WTC11 (cell line): ENCODE data around the gene RC3H1.

ENCODE experiments used
- CREM ChIP-seq: sonication (generic); formaldehyde crosslinking; IDR thresholded peaks from 2 replicates; pipeline ENCODE4 v1.8.1; 2022; ENCODE audit warnings: mild to moderate bottlenecking, missing genetic modification reagents, moderate library complexity
- ELF4 ChIP-seq: sonication (generic); formaldehyde crosslinking; IDR thresholded peaks from 2 replicates; pipeline ENCODE4 v1.8.1; 2022; ENCODE audit warnings: low read depth, mild to moderate bottlenecking, moderate library complexity, missing genetic modification reagents
- ETV6 ChIP-seq: sonication (generic); formaldehyde crosslinking; IDR thresholded peaks from 2 replicates; pipeline ENCODE4 v1.8.1; 2022; ENCODE audit warnings: mild to moderate bottlenecking, missing genetic modification reagents
- IRF2 ChIP-seq: sonication (generic); formaldehyde crosslinking; IDR thresholded peaks from 2 replicates; pipeline ENCODE4 v1.8.0; 2022; ENCODE audit warnings: low read depth, missing genetic modification reagents, borderline replicate concordance
- TF ChIP-seq, protein P1 (sequence below): fragments of 200-600 bp; IDR thresholded peaks from 2 replicates; pipeline ENCODE4 v1.8.0; 2022; ENCODE audit warnings: antibody characterized with exemption

- TF ChIP-seq, protein P1, sequence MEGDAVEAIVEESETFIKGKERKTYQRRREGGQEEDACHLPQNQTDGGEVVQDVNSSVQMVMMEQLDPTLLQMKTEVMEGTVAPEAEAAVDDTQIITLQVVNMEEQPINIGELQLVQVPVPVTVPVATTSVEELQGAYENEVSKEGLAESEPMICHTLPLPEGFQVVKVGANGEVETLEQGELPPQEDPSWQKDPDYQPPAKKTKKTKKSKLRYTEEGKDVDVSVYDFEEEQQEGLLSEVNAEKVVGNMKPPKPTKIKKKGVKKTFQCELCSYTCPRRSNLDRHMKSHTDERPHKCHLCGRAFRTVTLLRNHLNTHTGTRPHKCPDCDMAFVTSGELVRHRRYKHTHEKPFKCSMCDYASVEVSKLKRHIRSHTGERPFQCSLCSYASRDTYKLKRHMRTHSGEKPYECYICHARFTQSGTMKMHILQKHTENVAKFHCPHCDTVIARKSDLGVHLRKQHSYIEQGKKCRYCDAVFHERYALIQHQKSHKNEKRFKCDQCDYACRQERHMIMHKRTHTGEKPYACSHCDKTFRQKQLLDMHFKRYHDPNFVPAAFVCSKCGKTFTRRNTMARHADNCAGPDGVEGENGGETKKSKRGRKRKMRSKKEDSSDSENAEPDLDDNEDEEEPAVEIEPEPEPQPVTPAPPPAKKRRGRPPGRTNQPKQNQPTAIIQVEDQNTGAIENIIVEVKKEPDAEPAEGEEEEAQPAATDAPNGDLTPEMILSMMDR, result no peak
- no peak for TF ChIP-seq IRF2 (CRISPR knock-in tag)
- no peak for TF ChIP-seq ELF4 (CRISPR knock-in tag)
- TF ChIP-seq ETV6 (CRISPR knock-in tag), result no peak
- no peak for TF ChIP-seq CREM (CRISPR knock-in tag)
Measured at GRCh38 chr1:173920861-173921260, 101.3 kb downstream of the RC3H1 start.
